Measurements from ENCODE around the gene CBX4. TPM values are rescaled to one million over a fixed set of nuclear protein-coding genes. Genes with fewer than 3 reads are reported as not detected.
A peak's percentile ranks its signal among the peaks of the same experiment; 100 is the strongest.

CBX4 gene
- total and polyA plus RNA-seq, 7 donors, result 1.9 to 7.8 (median 3.3) TPM

DNA sequence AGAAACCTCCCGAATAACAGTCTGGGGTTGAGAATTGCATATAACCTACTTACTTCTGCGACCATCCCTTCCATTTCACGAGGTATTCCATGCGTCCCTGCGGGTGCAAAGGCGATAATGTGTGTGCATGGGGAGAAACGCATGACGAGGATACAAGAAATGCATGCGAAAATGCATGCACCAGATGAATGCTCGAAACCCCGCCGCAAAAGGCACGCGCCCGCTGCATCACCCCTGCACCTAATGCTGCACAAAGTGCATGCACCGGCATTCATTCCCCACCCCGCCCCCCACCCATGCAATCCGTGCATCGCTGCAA is 42.8 kb downstream of the CBX4 start:
- ATAC-seq, result no peak
- Histone ChIP-seq H3K4me3 (peak overlapping the region; percentile 79), H3K36me3 (ENCODE audit: insufficient read depth in 1 of 2, low read depth in 1 of 2) (peaks cover 0 to 8% of the 10 kb centered on the region in 2 donors), H3K27me3 (ENCODE audit: insufficient read depth in 3 of 3, low read length in 2 of 3) (peaks cover 0 to 63% (median 38%) of the 10 kb centered on the region in 3 donors), H3K27ac (peak overlapping the region; percentile 82), H3K4me1 (peaks cover 32% of the 10 kb centered on the region), H3K9me3 (no peaks in the 10 kb centered on the region)
- 3 to 4% (median 4%) methylated on average over 19 of the region's 19 CpGs for WGBS, 3 donors
- DNase-seq, result no peak
- TF ChIP-seq CTCF (IDR thresholded peaks at IDR 0.05), result no peak
- intact Hi-C loops (cut with DNase I), result loop anchor here (2.0 to 5.0 kb wide), 2 partner anchors 40 to 46 kb away; no protein-coding TSS in a partner anchor

DNA sequence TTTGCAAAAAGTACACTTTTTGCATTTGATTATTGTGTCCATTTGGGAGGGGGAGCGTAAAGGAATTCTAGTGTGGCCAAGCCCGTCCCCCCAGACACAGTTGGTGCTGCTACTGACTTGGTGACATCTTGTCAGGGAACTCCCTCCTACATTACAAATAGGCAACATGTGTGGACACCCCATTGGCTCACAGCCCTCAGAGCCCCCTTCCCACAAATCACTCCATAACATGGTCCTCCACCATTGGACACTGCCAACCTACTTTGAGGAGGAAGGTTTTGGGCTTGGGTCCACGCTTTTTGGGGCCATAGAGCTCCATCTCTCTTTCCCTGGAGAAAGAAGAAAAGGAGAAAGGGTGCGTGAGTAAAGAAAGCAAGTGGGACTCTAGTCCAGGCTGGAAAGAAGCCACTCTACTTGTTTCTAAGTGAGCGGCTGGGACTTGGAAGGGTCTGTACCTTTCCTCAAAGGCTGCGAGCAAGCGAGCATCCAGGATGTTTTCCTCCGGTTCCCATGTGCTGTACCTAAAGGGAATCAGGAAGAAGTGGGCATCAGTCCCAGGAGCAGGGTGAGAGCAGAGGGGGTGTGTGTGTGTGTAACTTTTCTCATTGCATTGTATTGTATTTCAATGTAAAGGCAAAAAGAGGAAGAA is 43.3 kb downstream of the CBX4 start:
- TF ChIP-seq CTCF (IDR thresholded peaks at IDR 0.05), result no peak
- Histone ChIP-seq H3K4me3 (peak overlapping the region; percentile 79), H3K36me3 (ENCODE audit: insufficient read depth in 1 of 2, low read depth in 1 of 2) (peaks cover 0 to 8% of the 10 kb centered on the region in 2 donors), H3K4me1 (peaks cover 32% of the 10 kb centered on the region), H3K27ac (no peak overlapping the region), H3K9me3 (no peaks in the 10 kb centered on the region), H3K27me3 (ENCODE audit: insufficient read depth in 3 of 3, low read length in 2 of 3) (peaks cover 0 to 63% (median 37%) of the 10 kb centered on the region in 3 donors)
- intact Hi-C loops (cut with DNase I), result loop anchor here (2.0 to 5.0 kb wide), 2 partner anchors 41 to 46 kb away; no protein-coding TSS in a partner anchor
- no peak for ATAC-seq
- no peak for DNase-seq
- 80 to 90% (median 81%) methylated on average over 8 of the region's 8 CpGs for WGBS, 3 donors

- peaks cover 32% of the 10 kb centered on the region for H3K4me1 ChIP-seq
These were observed 44.4 kb downstream of the CBX4 start for GRCh38 chr17:79794659-79795511.

GRCh38 chr17:79793924-79794304 is 45.3 kb downstream of the CBX4 start:
- H3K27me3 ChIP-seq (ENCODE audit: insufficient read depth in 3 of 3, low read length in 2 of 3), result peaks cover 0 to 63% (median 46%) of the 10 kb centered on the region in 3 donors

More at GRCh38 chr17:79794659-79795511, 44.4 kb downstream of the CBX4 start:
- WGBS, 3 donors, result 89 to 93% (median 89%) methylated on average over 47 of the region's 47 CpGs
- H3K9me3 ChIP-seq, result no peaks in the 10 kb centered on the region
- no peak overlapping the region for H3K4me3 ChIP-seq
- DNase-seq, result no peak
- peaks cover 0 to 63% (median 41%) of the 10 kb centered on the region in 3 donors for H3K27me3 ChIP-seq (ENCODE audit: insufficient read depth in 3 of 3, low read length in 2 of 3)
- no peak for ATAC-seq
- peaks cover 0 to 8% of the 10 kb centered on the region in 2 donors for H3K36me3 ChIP-seq (ENCODE audit: insufficient read depth in 1 of 2, low read depth in 1 of 2)
- intact Hi-C loops (cut with DNase I), result loop anchor here in 1 of 2 donors (5.0 kb wide), 3 partner anchors 47 to 177 kb away; no protein-coding TSS in a partner anchor
- H3K27ac ChIP-seq, result no peak overlapping the region
- no peak for TF ChIP-seq CTCF (IDR thresholded peaks at IDR 0.05)

More at GRCh38 chr17:79793924-79794304, 45.3 kb downstream of the CBX4 start:
- Histone ChIP-seq H3K9me3 (no peaks in the 10 kb centered on the region), H3K4me3 (no peak overlapping the region), H3K36me3 (ENCODE audit: insufficient read depth in 1 of 2, low read depth in 1 of 2) (peaks cover 0 to 8% of the 10 kb centered on the region in 2 donors), H3K27ac (no peak overlapping the region), H3K4me1 (peaks cover 28% of the 10 kb centered on the region)
- no peak for TF ChIP-seq CTCF (IDR thresholded peaks at IDR 0.05)
- intact Hi-C loops (cut with DNase I), result loop anchor here in 1 of 2 donors (5.0 kb wide), 2 partner anchors 123 to 178 kb away; no protein-coding TSS in a partner anchor
- no peak for DNase-seq
- 72 to 88% (median 82%) methylated on average over 3 of the region's 3 CpGs for WGBS, 3 donors
- no peak for ATAC-seq

Measured in psoas muscle (tissue), 8 donors.